Psoas muscle (tissue), 8 donors: Measurements from ENCODE around the gene CSRNP3. TPM values are rescaled to one million over a fixed set of nuclear protein-coding genes. Genes with fewer than 3 reads are reported as not detected.

Experiments
- ATAC-seq, 4 donors: fragments of 200-7000 bp; cut with Tn5 transposase; one replicate each; pipeline ENCODE4 v1.9.1; 2020; ENCODE audit warnings: moderate library complexity in 3 of 4, mild to moderate bottlenecking in 2 of 4
- DNase-seq, 2 donors: peaks; one replicate each; pipeline ENCODE4 v3.0.0-alpha.2; 2020
- H3K27ac ChIP-seq: fragments of 200-600 bp; one replicate; pipeline ENCODE4 v1.8.0; 2022
- H3K27me3 ChIP-seq, 3 donors: fragments of 200-600 bp in 1 of 3; one replicate each; pipeline versions ENCODE4 v1.6.1 to v1.8.0; 2013 to 2022; ENCODE audit warnings: low read length in 2 of 3, mild to moderate bottlenecking in 2 of 3, moderate library complexity in 1 of 3; ENCODE audit not compliant: insufficient read depth in 3 of 3
- H3K36me3 ChIP-seq, 2 donors: fragments of 200-600 bp in 1 of 2; one replicate each; pipeline versions ENCODE4 v1.6.1 to v1.8.0; 2013 to 2022; ENCODE audit warnings: low read depth in 1 of 2, mild to moderate bottlenecking in 1 of 2, moderate library complexity in 1 of 2; ENCODE audit not compliant: insufficient read depth in 1 of 2
- H3K4me1 ChIP-seq: fragments of 200-600 bp; one replicate; pipeline ENCODE4 v1.8.0; 2022
- H3K4me3 ChIP-seq: fragments of 200-600 bp; one replicate; pipeline ENCODE4 v1.8.0; 2022; ENCODE audit warnings: mild to moderate bottlenecking
- H3K9me3 ChIP-seq: fragments of 200-600 bp; one replicate; pipeline ENCODE4 v1.8.0; 2022
- CTCF ChIP-seq: fragments of 200-600 bp; IDR thresholded peaks from one replicate; pipeline ENCODE4 v1.8.0; 2022; ENCODE audit warnings: antibody characterized with exemption
- WGBS, 3 donors: extraction: QIAGEN DNeasy Blood & Tissue Kit; methylation state at CpG; one replicate each; pipeline versions ENCODE4 v1.1.6 to v1.1.7; 2013; 5-methylcytosine and 5-hydroxymethylcytosine counted together
- intact Hi-C, 2 donors: fragments of 100-400 bp; cut with DNase I; formaldehyde crosslinking; loops; one replicate each; pipeline versions ENCODE4 v1.11.0 to v1.14.2; 2022
- polyA plus RNA-seq, 3 donors: library from polyadenylated mRNA; stranded (reverse); fragments of 200-250 nt; gene quantifications; one replicate each; pipeline ENCODE4 v1.2.3, GENCODE V29; 2013
- total RNA-seq, 4 donors: library from RNA; stranded (reverse); fragmentation: NEBNext Ultra II Directional in 2 of 4; extraction: Animal tissue kit (Norgen Biotek cat#: 25700) in 2 of 4; gene quantifications; one replicate each; pipeline versions ENCODE4 v1.2.1 to v1.2.4, GENCODE V29; 2021 to 2023
- donor health status: healthy with polysubstance abuse.
- donor health status: DM: no; HTN: no; CAD: no; lungs with moderate emphysema.
- donor health status: Bipolar disorder and iron deficiency.
- donor health status: healthy.
- donor health status: DM: yes; HTN: yes; CAD: no.
- donor health status: DM: no; HTN: no; CAD: no.
- donor health status: DM: no; HTN: no; CAD: no.
- donor health status: DM: yes; HTN: yes; CAD: no.

CSRNP3 gene
- total and polyA plus RNA-seq, 7 donors: 0.04 to 1.6 (median 0.13) TPM; not detected in 1

GRCh38 chr2:165596788-165597187, 127.3 kb downstream of the CSRNP3 start:
- no peak for TF ChIP-seq CTCF
- Histone ChIP-seq H3K36me3 (no peaks in the 10 kb centered on the region), H3K9me3 (no peaks in the 10 kb centered on the region), H3K27ac (no peak overlapping the region), H3K4me3 (no peak overlapping the region), H3K27me3 (no peaks in the 10 kb centered on the region), H3K4me1 (no peaks in the 10 kb centered on the region)
- intact Hi-C loops: no loop called here
- ATAC-seq (no peak), DNase-seq (no peak)
- WGBS, 3 donors: 89 to 95% (median 95%) methylated on average over 3 of the region's 3 CpGs

- no peaks in the 10 kb centered on the region for H3K9me3 ChIP-seq
- no peaks in the 10 kb centered on the region for H3K36me3 ChIP-seq
- H3K27ac ChIP-seq: no peak overlapping the region
- no peaks in the 10 kb centered on the region for H3K27me3 ChIP-seq
- WGBS, 3 donors: 74 to 77% (median 74%) methylated on average over 1 of the region's 1 CpG
- intact Hi-C loops: no loop called here
- TF ChIP-seq CTCF: no peak
- DNase-seq: no peak
- H3K4me3 ChIP-seq: no peak overlapping the region
- H3K4me1 ChIP-seq: no peaks in the 10 kb centered on the region
- no peak for ATAC-seq
These were observed 131.8 kb downstream of the CSRNP3 start for GRCh38 chr2:165601065-165601830.

DNA sequence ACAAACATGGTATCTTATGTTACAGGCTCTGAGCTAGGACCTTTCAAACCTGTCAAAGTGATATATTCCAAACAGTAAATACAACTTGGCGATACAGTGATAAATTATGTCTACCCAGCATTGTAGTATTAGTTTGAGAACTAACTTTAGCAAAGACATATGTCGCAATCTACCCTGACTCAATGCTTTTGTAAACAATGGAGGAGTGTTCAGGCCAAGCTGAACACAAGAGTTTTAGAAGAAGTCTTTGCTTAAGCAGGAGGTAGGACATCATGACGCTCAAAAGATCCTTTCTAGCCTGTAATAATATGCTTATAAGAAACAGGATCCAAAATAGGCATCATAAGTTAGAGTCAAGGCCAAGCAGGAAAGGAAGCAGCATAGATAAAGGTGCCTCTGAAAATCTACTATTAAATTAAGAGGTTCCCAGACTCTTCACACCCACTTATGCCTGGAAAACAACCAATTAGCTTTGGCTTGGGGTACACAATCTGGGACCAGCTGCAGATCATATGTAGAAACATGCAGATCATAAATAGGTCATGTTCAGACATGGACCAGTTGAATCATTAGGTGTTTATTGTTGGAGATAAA, 132.5 kb downstream of the CSRNP3 start:
- no peak overlapping the region for H3K27ac ChIP-seq
- H3K9me3 ChIP-seq: no peaks in the 10 kb centered on the region
- WGBS, 3 donors: 79 to 85% (median 82%) methylated on average over 3 of the region's 3 CpGs
- no peak for TF ChIP-seq CTCF
- ATAC-seq (no peak), DNase-seq (no peak)
- no peaks in the 10 kb centered on the region for H3K27me3 ChIP-seq
- no peaks in the 10 kb centered on the region for H3K4me1 ChIP-seq
- intact Hi-C loops: no loop called here
- no peak overlapping the region for H3K4me3 ChIP-seq
- H3K36me3 ChIP-seq: no peaks in the 10 kb centered on the region

GRCh38 chr2:165609672-165610071, 140.2 kb downstream of the CSRNP3 start:
- Histone ChIP-seq H3K9me3 (no peaks in the 10 kb centered on the region), H3K36me3 (no peaks in the 10 kb centered on the region), H3K27ac (no peak overlapping the region), H3K4me3 (no peak overlapping the region), H3K4me1 (no peaks in the 10 kb centered on the region), H3K27me3 (no peaks in the 10 kb centered on the region)
- no peak for TF ChIP-seq CTCF
- WGBS, 3 donors: 87 to 89% (median 88%) methylated on average over 6 of the region's 6 CpGs
- intact Hi-C loops: no loop called here
- DNase-seq: no peak
- ATAC-seq: no peak
